Body of pancreas (tissue), 4 donors: ENCODE data around the gene LMBR1. TPM values are rescaled to one million over a fixed set of nuclear protein-coding genes. Genes with fewer than 3 reads are reported as not detected.

Experiments
- ATAC-seq: fragments of 150-250 bp; one replicate; pipeline ENCODE4 v1.9.1; 2016
- DNase-seq, 4 donors: peaks; one replicate each; pipeline ENCODE4 v3.0.0-alpha.2; 2019
- H3K27ac ChIP-seq, 4 donors: fragments of 200-600 bp; sonication (generic); 1 replicate in 3 of 4; 2 replicates in 1 of 4; pipeline versions ENCODE4 v1.5.1 to v1.6.1; 2016 to 2019; ENCODE audit warnings: mild to moderate bottlenecking in 1 of 4, mixed read lengths in 1 of 4, moderate library complexity in 1 of 4
- H3K27me3 ChIP-seq, 2 donors: fragments of 200-600 bp; sonication (generic); one replicate each; pipeline ENCODE4 v1.6.0; 2016; ENCODE audit warnings: mild to moderate bottlenecking in 1 of 2
- H3K36me3 ChIP-seq, 2 donors: fragments of 200-600 bp; sonication (generic); replicated peaks in 1 of 2; 2 replicates each; pipeline ENCODE4 v1.5.1; 2016; ENCODE audit warnings: low read depth in 2 of 2; ENCODE audit not compliant: insufficient read depth in 1 of 2
- H3K4me1 ChIP-seq: fragments of 200-600 bp; sonication (generic); one replicate; pipeline ENCODE4 v1.6.0; 2016
- H3K4me3 ChIP-seq, 2 donors: fragments of 200-600 bp; sonication (generic); 1 replicate in 1 of 2; 2 replicates in 1 of 2; pipeline ENCODE4 v1.5.1; 2016 to 2019
- H3K9me3 ChIP-seq, 3 donors: fragments of 200-600 bp; sonication (generic); 1 replicate in 2 of 3; 2 replicates in 1 of 3; pipeline ENCODE4 v1.5.1; 2016
- POLR2A ChIP-seq, 3 donors: fragments of 450-650 bp; IDR thresholded peaks; one replicate each; pipeline ENCODE4 v1.6.1; 2016; ENCODE audit warnings: antibody characterized with exemption in 3 of 3, mild to moderate bottlenecking in 2 of 3
- WGBS, 2 donors: methylation state at CpG; one replicate each; pipeline ENCODE4 v1.1.5; 2017; 5-methylcytosine and 5-hydroxymethylcytosine counted together
- intact Hi-C: fragments of 100-400 bp; cut with DNase I; formaldehyde crosslinking; loops from one replicate; pipeline ENCODE4 v1.15.1; 2023
- total RNA-seq, 2 donors: library from RNA; depleted of rRNA; stranded (reverse); fragments of >200 nt; gene quantifications; one replicate each; pipeline ENCODE4 v1.1.0, GENCODE V29; 2016
- TF ChIP-seq, protein P1 (sequence below), 7 experiments: fragments of 450-650 bp in 4 of 7; fragments of 200-600 bp in 3 of 7; sonication (generic) in 3 of 7; IDR thresholded peaks; one replicate each; pipeline ENCODE4 v1.5.1; 2016 to 2019; ENCODE audit warnings: antibody characterized with exemption in 7 of 7

The LMBR1 gene
- total RNA-seq, 2 donors from 2014 or later = 23.4 to 54.0 TPM

DNA sequence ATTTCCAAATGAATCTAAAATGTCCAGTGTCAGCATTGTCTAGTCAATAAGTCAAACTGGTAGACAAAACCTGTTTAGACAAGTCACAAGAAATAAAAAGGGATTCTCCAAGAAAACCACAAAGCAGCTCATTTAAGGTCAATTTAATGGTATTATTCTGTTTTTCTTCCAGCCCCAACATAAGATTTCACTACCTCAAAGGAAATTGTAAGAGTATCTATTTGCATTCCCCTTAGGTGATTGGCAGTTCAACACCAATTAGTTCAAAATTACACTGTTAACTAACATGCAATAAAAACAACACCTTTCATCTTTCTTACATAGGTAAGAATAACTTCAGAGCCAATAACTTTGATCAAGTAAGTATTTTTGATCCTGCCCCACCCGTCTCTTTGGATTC, 146.1 kb downstream of the LMBR1 start:
- Histone ChIP-seq H3K4me3 (no peak overlapping the region), H3K27me3 (no peaks in the 10 kb centered on the region), H3K4me1 (no peaks in the 10 kb centered on the region), H3K36me3 (no peaks in the 10 kb centered on the region), H3K27ac (no peak overlapping the region), H3K9me3 (no peaks in the 10 kb centered on the region)
- DNase-seq (no peak), ATAC-seq (no peak)
- TF ChIP-seq, protein P1, sequence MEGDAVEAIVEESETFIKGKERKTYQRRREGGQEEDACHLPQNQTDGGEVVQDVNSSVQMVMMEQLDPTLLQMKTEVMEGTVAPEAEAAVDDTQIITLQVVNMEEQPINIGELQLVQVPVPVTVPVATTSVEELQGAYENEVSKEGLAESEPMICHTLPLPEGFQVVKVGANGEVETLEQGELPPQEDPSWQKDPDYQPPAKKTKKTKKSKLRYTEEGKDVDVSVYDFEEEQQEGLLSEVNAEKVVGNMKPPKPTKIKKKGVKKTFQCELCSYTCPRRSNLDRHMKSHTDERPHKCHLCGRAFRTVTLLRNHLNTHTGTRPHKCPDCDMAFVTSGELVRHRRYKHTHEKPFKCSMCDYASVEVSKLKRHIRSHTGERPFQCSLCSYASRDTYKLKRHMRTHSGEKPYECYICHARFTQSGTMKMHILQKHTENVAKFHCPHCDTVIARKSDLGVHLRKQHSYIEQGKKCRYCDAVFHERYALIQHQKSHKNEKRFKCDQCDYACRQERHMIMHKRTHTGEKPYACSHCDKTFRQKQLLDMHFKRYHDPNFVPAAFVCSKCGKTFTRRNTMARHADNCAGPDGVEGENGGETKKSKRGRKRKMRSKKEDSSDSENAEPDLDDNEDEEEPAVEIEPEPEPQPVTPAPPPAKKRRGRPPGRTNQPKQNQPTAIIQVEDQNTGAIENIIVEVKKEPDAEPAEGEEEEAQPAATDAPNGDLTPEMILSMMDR (IDR thresholded peaks at IDR 0.05) = no peak
- no peak for TF ChIP-seq POLR2A (IDR thresholded peaks at IDR 0.05)
- intact Hi-C loops = no loop called here
- 84 to 88% methylated on average over 1 of the region's 1 CpG for WGBS, 2 donors

DNA sequence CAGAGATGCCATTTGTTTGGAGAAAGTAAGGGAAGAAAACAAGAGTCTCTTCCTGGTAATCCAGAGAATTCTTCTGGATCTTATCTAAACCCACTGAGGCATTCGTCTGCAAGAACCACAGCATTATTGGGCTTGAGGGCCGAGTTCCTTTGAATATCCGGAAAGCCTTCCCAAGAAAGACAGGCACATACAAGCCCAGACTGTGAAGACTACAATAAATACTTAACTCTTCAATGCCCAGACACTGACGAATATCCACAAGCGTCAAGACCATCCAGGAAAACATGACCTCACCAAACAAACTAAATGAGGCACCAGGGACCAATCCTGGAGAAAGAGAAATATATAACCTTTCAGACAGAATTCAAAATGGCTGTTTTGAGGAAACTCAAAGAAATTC, 153.4 kb downstream of the LMBR1 start:
- intact Hi-C loops = no loop called here
- Histone ChIP-seq H3K36me3 (no peaks in the 10 kb centered on the region), H3K4me1 (no peaks in the 10 kb centered on the region), H3K27me3 (no peaks in the 10 kb centered on the region), H3K4me3 (no peak overlapping the region), H3K9me3 (no peaks in the 10 kb centered on the region), H3K27ac (no peak overlapping the region)
- ATAC-seq (no peak), DNase-seq (no peak)
- TF ChIP-seq POLR2A (IDR thresholded peaks at IDR 0.05) = no peak
- TF ChIP-seq, protein P1 (IDR thresholded peaks at IDR 0.05) = no peak
- WGBS, 2 donors = 91 to 93% methylated on average over 5 of the region's 5 CpGs

DNA sequence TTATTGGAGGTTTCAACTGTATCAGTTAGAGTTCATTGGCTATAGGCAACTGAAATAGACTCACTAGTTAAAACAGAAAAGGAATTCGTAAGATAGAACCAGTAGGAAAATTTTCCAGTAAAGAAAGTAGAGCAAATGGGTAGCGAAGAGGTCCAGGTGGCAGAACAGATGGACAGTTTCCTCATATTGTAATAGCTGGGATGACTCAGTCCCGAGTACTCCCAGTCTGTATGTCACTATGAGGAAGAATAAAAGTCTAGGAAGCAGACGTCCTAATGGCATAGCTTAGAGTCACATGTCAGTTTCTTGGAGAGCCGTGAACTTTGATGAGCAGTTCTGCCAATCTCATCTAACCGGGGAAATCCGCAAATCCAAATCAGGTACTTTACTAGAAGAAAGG, 157.1 kb downstream of the LMBR1 start:
- H3K36me3 ChIP-seq = no peaks in the 10 kb centered on the region
- intact Hi-C loops = no loop called here
- no peak for TF ChIP-seq POLR2A (IDR thresholded peaks at IDR 0.05)
- TF ChIP-seq, protein P1 (IDR thresholded peaks at IDR 0.05) = no peak
- DNase-seq (no peak), ATAC-seq (no peak)
- no peaks in the 10 kb centered on the region for H3K9me3 ChIP-seq
- H3K4me1 ChIP-seq = no peaks in the 10 kb centered on the region
- H3K27ac ChIP-seq = no peak overlapping the region
- no peaks in the 10 kb centered on the region for H3K27me3 ChIP-seq
- WGBS, 2 donors = 90 to 94% methylated on average over 7 of the region's 7 CpGs
- H3K4me3 ChIP-seq = no peak overlapping the region

DNA sequence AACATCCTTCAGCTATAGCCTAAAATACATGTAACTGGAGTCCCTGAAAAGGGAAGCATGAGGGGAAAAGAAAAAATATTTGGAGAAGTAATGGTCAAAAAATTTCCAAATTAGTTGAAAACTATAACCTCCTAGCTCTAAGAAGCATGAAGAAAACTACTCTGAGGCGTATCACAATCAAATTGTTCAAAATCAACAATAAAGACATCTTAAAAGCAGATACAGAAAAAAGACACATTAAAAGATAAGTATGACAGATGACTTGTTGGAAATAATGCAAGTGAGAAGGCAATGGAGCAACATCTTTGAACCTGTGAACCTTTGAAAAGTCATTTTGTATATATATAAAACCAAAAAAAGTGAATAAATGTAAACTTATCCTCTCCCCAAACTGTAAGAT, 159.3 kb downstream of the LMBR1 start:
- Histone ChIP-seq H3K9me3 (no peaks in the 10 kb centered on the region), H3K27me3 (no peaks in the 10 kb centered on the region), H3K27ac (no peak overlapping the region), H3K4me3 (no peak overlapping the region), H3K36me3 (no peaks in the 10 kb centered on the region), H3K4me1 (no peaks in the 10 kb centered on the region)
- whole genome bisulfite sequencing, 2 donors = 93 to 97% methylated on average over 1 of the region's 1 CpG
- ATAC-seq = no peak
- TF ChIP-seq POLR2A (IDR thresholded peaks at IDR 0.05) = no peak
- TF ChIP-seq, protein P1 (IDR thresholded peaks at IDR 0.05) = no peak
- no peak for DNase-seq
- intact Hi-C loops = no loop called here

DNA sequence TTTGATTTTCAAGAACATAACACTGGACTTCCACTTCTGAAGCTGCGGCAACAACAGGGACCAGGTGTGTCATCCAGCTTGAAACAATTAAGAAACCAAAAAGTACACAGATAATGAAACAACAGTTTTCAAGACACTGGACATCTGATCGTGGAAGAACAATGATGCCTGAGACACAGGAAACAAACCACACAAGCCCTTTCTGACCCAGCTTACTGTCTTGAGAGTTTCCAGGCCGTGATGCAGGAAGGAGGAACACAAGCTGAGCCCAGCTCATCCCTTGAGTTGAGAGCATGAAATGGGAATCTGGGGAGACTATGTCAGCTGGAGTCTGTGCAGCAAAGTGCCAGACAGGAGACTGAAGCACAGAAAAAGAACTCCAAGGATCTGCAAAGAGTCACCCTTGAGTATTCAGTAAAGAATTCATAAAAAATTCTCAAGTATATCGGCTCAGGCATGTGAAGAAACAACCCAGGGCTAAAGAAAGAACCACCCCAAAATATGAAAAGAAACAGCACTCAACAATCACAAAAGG, 160.8 kb downstream of the LMBR1 start:
- Histone ChIP-seq H3K36me3 (no peaks in the 10 kb centered on the region), H3K27me3 (no peaks in the 10 kb centered on the region), H3K27ac (no peak overlapping the region), H3K4me3 (no peak overlapping the region), H3K9me3 (no peaks in the 10 kb centered on the region), H3K4me1 (no peaks in the 10 kb centered on the region)
- no peak for DNase-seq
- TF ChIP-seq POLR2A (IDR thresholded peaks at IDR 0.05) = no peak
- intact Hi-C loops = no loop called here
- no peak for ATAC-seq
- 79 to 90% methylated on average over 4 of the region's 4 CpGs for WGBS, 2 donors
